GM12892 (cell line): Measurements from ENCODE around the gene COL6A5.

Experiments
- DNase-seq: peaks from one replicate; pipeline ENCODE4 v3.0.0; 2011; ENCODE audit not compliant: insufficient read length
- FAIRE-seq: peaks from 2 replicates; lab custom pipeline; 2011; peaks lifted over from hg19 to GRCh38; lab: Jason Lieb, UNC
- POLR2A ChIP-seq: IDR thresholded peaks from 2 replicates; pipeline ENCODE4 v1.6.1; 2011; ENCODE audit warnings: low read depth, low read length, control low read depth
- POLR2AphosphoS5 ChIP-seq: IDR thresholded peaks from 2 replicates; pipeline ENCODE4 v1.6.1; 2011; ENCODE audit warnings: low read depth, low read length, control low read depth
- TAF1 ChIP-seq: IDR thresholded peaks from 2 replicates; pipeline ENCODE4 v1.6.1; 2011; ENCODE audit warnings: low read depth, mild to moderate bottlenecking, control low read depth, low read length, borderline replicate concordance

COL6A5 gene

DNA sequence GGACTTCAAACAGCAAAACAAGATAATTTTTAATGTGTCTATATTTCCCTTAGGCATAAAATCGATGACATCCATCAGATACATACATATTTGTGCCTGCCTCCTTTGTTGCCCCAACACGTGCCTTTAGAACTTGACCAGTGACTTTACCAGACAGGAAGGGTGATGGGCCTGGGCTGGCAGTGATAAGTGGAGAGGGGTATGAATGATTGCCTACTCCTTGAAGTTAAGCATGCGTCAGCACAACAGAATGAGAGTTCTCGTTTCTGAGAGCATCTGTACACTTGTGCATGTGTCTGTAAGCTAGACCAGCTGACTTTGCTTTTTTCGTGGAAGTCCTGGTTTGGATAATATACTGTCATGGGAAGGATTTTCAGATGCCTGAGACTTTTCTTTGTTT, 116.6 kb downstream of the COL6A5 start:
- FAIRE-seq (no peak), DNase-seq (no peak)
- TF ChIP-seq TAF1: no peak
- TF ChIP-seq POLR2A: no peak
- no peak for TF ChIP-seq POLR2AphosphoS5

- DNase-seq: no peak
Measured at GRCh38 chr3:130463221-130463620, 117.7 kb downstream of the COL6A5 start.

DNA sequence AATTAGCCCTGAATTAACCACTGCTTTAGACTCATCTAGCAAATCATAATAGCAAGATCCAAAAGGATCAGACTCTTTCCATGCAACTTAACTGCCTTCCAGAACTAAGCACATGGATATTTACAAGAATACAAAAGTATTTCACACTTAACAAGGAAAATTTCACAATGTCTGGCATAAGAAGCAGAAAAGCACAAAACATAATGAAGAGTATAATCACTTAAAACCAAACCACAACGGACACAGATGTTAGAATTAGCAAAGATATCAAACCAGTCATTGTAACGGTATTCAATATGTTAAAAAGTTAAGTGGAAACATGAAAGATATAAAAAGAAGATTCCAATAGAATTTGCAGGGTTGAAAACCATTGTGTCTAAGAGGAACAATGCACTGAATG, 120.0 kb downstream of the COL6A5 start:
- TF ChIP-seq POLR2AphosphoS5 (no peak), POLR2A (no peak), TAF1 (no peak)
- DNase-seq: no peak
- FAIRE-seq: no peak

More at GRCh38 chr3:130463221-130463620, 117.7 kb downstream of the COL6A5 start:
- no peak for TF ChIP-seq TAF1
- TF ChIP-seq POLR2A: no peak
- TF ChIP-seq POLR2AphosphoS5: no peak
- no peak for FAIRE-seq

DNA sequence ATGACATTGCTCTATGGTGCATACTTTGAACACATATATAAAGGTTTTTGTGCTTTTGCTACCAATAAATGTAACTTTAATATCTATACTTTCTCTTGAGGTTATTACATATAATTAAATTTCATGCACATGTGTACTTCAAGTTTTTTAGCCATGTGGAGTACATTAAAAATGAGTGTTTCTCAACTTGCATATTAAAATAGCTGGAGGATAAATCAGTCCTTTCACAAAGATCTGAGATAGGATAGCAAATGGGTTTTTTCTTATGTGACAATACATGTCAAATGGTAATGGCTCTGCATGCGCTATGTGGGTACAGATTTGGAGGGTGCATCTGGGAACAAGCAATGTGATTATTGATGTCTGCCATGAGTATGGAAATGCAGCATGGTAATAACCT, 122.8 kb downstream of the COL6A5 start:
- TF ChIP-seq POLR2A (no peak), POLR2AphosphoS5 (no peak), TAF1 (no peak)
- no peak for DNase-seq
- FAIRE-seq: no peak

- TF ChIP-seq POLR2AphosphoS5 (no peak), TAF1 (no peak)
- FAIRE-seq: no peak
- no peak for DNase-seq
Measured at GRCh38 chr3:130470126-130470525, 124.7 kb downstream of the COL6A5 start.

GRCh38 chr3:130473416-130473815, 127.9 kb downstream of the COL6A5 start:
- DNase-seq (no peak), FAIRE-seq (no peak)
- TF ChIP-seq POLR2AphosphoS5 (no peak), TAF1 (no peak), POLR2A (no peak)

DNA sequence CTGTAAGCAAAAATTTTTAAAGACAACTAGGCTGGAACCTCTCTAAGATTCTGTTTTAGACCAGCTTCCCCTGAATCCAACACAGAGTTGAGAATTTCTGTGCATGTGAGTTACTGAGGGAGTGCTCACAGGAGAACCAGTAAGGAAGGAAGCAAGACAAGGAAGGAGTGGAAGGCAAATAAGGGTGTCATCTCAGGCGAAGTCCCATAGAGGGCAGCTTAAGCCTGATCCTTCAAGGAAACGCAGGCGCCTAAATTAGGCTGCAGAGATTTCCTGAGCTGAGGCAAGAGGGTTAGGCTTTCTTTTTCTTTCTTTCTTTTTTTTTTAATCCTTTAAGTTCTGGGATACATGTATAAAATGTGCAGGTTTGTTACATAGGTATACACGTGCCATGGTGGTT, 135.3 kb downstream of the COL6A5 start:
- DNase-seq: no peak
- FAIRE-seq: no peak
- TF ChIP-seq TAF1: no peak
- no peak for TF ChIP-seq POLR2AphosphoS5
- no peak for TF ChIP-seq POLR2A

DNA sequence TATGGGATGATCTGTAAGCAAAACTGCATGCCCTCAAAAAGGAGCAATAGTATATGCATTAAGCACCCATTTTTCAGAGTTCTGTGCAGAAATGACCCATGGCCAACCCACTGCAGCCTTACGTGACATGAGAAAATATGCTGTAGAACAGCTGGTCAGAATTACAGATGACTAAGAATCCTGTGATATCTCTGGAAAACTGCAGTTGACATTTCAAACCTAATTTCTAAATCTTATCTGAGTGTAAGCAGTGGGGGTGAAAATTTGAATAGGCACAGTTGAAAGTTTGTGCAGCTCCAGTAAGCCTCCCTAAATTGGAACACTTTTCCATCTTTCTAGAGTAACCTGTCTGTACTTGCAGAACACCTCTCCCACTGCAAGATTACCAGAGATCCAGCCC, 142.8 kb downstream of the COL6A5 start:
- no peak for FAIRE-seq
- TF ChIP-seq POLR2A (no peak), TAF1 (no peak), POLR2AphosphoS5 (no peak)
- no peak for DNase-seq

GRCh38 chr3:130488769-130489450, 143.4 kb downstream of the COL6A5 start:
- no peak for FAIRE-seq
- DNase-seq: no peak
- no peak for TF ChIP-seq POLR2A
- no peak for TF ChIP-seq POLR2AphosphoS5
- TF ChIP-seq TAF1: no peak

DNA sequence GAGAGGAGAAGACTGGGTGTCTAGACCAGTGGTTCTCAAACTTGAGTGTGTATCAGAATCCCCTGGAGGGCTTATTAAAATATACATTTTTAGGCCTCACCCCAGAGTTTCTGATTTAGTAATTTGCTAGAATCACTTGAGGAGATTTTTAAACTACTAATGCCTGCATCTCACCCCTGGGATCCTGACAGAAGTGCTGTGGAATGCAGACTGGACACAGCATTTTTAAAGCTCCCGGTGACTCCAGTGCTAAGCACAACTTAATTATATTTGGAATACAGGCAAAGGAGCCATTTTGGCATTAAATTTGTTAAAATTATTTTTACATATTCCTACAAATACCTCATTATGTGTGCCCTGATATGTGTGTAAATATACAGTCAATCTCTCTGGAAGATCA, 144.8 kb downstream of the COL6A5 start:
- FAIRE-seq (no peak), DNase-seq (no peak)
- TF ChIP-seq TAF1: no peak
- no peak for TF ChIP-seq POLR2A
- TF ChIP-seq POLR2AphosphoS5: no peak

GRCh38 chr3:130491431-130491830, 146.0 kb downstream of the COL6A5 start:
- FAIRE-seq (no peak), DNase-seq (no peak)
- no peak for TF ChIP-seq TAF1
- TF ChIP-seq POLR2AphosphoS5: no peak
- TF ChIP-seq POLR2A: no peak

DNA sequence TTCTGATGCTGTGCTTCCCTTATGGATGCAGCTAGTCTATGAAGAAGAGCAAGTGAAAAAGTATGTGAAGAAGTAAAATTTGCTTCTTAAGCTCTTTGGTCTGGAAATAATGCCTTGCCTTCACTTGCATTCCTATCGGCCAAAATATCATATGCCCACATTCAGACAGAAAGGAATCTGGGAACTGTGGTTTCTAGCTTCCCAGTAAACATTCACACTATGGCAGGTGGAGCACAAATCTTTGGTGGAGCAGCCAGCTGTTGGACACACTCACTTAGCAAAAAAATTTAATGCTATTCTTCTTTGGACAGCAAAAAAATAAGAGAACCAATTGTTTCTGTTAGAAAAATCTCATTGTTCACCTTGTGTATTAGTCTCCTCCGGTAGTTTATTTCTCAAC, 159.2 kb downstream of the COL6A5 start:
- DNase-seq: no peak
- TF ChIP-seq POLR2AphosphoS5 (no peak), TAF1 (no peak), POLR2A (no peak)
- FAIRE-seq: no peak
